Measurements from ENCODE around the gene SF3B2.

Gene SF3B2

GRCh38 chr11:66101066-66101464, 48.9 kb downstream of the SF3B2 start:
- Histone ChIP-seq H3K36me3 (ENCODE audit: control insufficient read depth in 4 of 4, insufficient read depth in 4 of 4, low read length in 3 of 4) (peaks cover 0 to 2% (median 0%) of the 10 kb centered on the region in 4 experiments), H3K4me3 (ENCODE audit: control insufficient read depth in 1 of 7, extremely low read depth in 1 of 7, insufficient read depth in 4 of 7, low read depth in 2 of 7, low read length in 6 of 7) (peak overlapping the region in 5 of 7 experiments; percentile 27 to 64 (median 50)), H3K4me1 (ENCODE audit: control extremely low read depth in 1 of 4, control insufficient read depth in 4 of 4, insufficient read depth in 4 of 4, low read length in 3 of 4) (peaks cover 8 to 23% (median 19%) of the 10 kb centered on the region in 4 experiments), H3K9me3 (ENCODE audit: control extremely low read depth in 1 of 5, control insufficient read depth in 4 of 5, insufficient read depth in 2 of 5, low read depth in 1 of 5, low read length in 4 of 5) (no peaks in the 10 kb centered on the region), H3K27me3 (replicated peaks in 2 of 5; ENCODE audit: control insufficient read depth in 4 of 5, insufficient read depth in 5 of 5, low read length in 4 of 5) (no peaks in the 10 kb centered on the region), H3K27ac (ENCODE audit: insufficient read depth in 1 of 2, low read depth in 1 of 2, low read length in 2 of 2, poor library complexity in 1 of 2, severe bottlenecking in 2 of 2) (peak overlapping the region; percentile 25 to 55)
- ChIA-PET POLR2A (no interaction called here), CTCF (interaction anchor here (0.7 to 1.4 kb wide), 5 partner anchors 13 to 56 kb away, joined by 3 to 6 read pairs (median 3); no protein-coding TSS in a partner anchor)
- no CpG with 5 or more reads among the region's 3 CpGs for WGBS (ENCODE audit: insufficient coverage)
- DNase-seq: no peak

GRCh38 chr11:66104057-66104638, 52.0 kb downstream of the SF3B2 start:
- ChIA-PET CTCF (interaction anchor here (1.3 kb wide), 1 partner anchor 12 kb away, joined by 5 read pairs; no protein-coding TSS in a partner anchor), POLR2A (no interaction called here)
- Histone ChIP-seq H3K9me3 (ENCODE audit: control extremely low read depth in 1 of 5, control insufficient read depth in 4 of 5, insufficient read depth in 2 of 5, low read depth in 1 of 5, low read length in 4 of 5) (no peaks in the 10 kb centered on the region), H3K27ac (ENCODE audit: insufficient read depth in 1 of 2, low read depth in 1 of 2, low read length in 2 of 2, poor library complexity in 1 of 2, severe bottlenecking in 2 of 2) (no peak overlapping the region), H3K36me3 (ENCODE audit: control insufficient read depth in 4 of 4, insufficient read depth in 4 of 4, low read length in 3 of 4) (peaks cover 0 to 3% (median 1%) of the 10 kb centered on the region in 4 experiments), H3K4me3 (ENCODE audit: control insufficient read depth in 1 of 7, extremely low read depth in 1 of 7, insufficient read depth in 4 of 7, low read depth in 2 of 7, low read length in 6 of 7) (no peak overlapping the region), H3K4me1 (ENCODE audit: control extremely low read depth in 1 of 4, control insufficient read depth in 4 of 4, insufficient read depth in 4 of 4, low read length in 3 of 4) (peaks cover 8 to 32% (median 28%) of the 10 kb centered on the region in 4 experiments), H3K27me3 (replicated peaks in 2 of 5; ENCODE audit: control insufficient read depth in 4 of 5, insufficient read depth in 5 of 5, low read length in 4 of 5) (no peaks in the 10 kb centered on the region)
- 85% methylated on average over 4 of the region's 4 CpGs for WGBS (ENCODE audit: insufficient coverage)
- DNase-seq: no peak

- H3K36me3 ChIP-seq (ENCODE audit: control insufficient read depth in 4 of 4, insufficient read depth in 4 of 4, low read length in 3 of 4): peaks cover 0 to 3% (median 1%) of the 10 kb centered on the region in 4 experiments
- H3K27me3 ChIP-seq (replicated peaks in 2 of 5; ENCODE audit: control insufficient read depth in 4 of 5, insufficient read depth in 5 of 5, low read length in 4 of 5): no peaks in the 10 kb centered on the region
- H3K4me3 ChIP-seq (ENCODE audit: control insufficient read depth in 1 of 7, extremely low read depth in 1 of 7, insufficient read depth in 4 of 7, low read depth in 2 of 7, low read length in 6 of 7): no peak overlapping the region
- H3K4me1 ChIP-seq (ENCODE audit: control extremely low read depth in 1 of 4, control insufficient read depth in 4 of 4, insufficient read depth in 4 of 4, low read length in 3 of 4): peaks cover 0 to 13% (median 11%) of the 10 kb centered on the region in 4 experiments
- ChIA-PET CTCF (interaction anchor here (1.0 to 1.4 kb wide), 4 partner anchors 9 to 38 kb away, joined by 3 to 5 read pairs (median 4); no protein-coding TSS in a partner anchor), POLR2A (no interaction called here)
- no peak for DNase-seq
- 38% methylated on average over 3 of the region's 4 CpGs for WGBS (ENCODE audit: insufficient coverage)
- H3K27ac ChIP-seq (ENCODE audit: insufficient read depth in 1 of 2, low read depth in 1 of 2, low read length in 2 of 2, poor library complexity in 1 of 2, severe bottlenecking in 2 of 2): no peak overlapping the region
- H3K9me3 ChIP-seq (ENCODE audit: control extremely low read depth in 1 of 5, control insufficient read depth in 4 of 5, insufficient read depth in 2 of 5, low read depth in 1 of 5, low read length in 4 of 5): no peaks in the 10 kb centered on the region
Observed at GRCh38 chr11:66106786-66107599, 54.8 kb downstream of the SF3B2 start.

DNA sequence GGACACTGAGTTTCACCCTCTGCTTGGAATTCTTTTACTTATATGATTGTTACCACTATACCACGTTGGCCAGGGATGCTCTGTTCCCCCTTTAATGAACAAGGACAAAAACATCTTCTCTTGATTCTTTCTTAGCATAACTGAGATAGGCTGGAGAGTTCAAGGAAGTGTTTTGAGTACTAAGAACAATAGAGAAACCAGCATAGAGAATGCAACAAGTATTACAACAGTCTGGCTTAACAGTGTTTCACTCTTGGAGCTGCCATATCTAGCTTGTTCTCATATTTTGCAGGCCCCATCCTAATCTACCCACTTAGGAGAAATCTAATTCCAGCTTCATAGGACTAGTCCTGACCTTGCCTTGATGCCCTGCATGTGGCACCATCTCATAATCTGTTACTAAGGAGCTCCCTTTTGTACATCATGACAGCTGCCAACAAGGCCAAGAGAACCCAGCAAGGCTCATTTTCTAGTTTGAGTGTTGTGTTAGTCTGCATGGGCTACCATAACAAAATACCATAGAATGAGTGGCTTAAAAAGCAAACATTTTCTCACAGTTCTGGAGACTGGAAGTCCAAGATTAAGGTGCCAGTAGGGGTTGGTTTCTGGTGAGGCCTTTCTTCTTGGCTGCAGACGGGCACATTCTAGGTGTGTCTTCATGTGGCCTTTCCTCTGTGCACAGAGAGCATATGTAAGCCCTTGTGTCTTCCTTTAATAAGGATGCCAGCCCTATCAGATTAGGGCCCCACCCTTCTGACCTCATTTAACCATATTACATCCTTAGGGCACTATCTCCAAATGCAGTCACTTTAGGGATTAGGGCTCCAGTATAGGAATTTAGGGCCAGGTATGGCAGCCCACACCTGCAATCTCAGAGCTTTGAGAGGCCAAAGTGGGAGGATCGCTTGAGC, 55.7 kb downstream of the SF3B2 start:
- WGBS (ENCODE audit: insufficient coverage): 100% methylated on average over 1 of the region's 3 CpGs
- CTCF ChIA-PET: interaction anchor here (0.6 to 1.6 kb wide), 7 partner anchors 8 to 42 kb away, joined by 3 to 6 read pairs (median 4); partner anchors contain the start of gene PACS1
- no peak for DNase-seq
- POLR2A ChIA-PET: no interaction called here
- H3K36me3 ChIP-seq (ENCODE audit: control insufficient read depth in 4 of 4, insufficient read depth in 4 of 4, low read length in 3 of 4): peaks cover 0 to 3% (median 1%) of the 10 kb centered on the region in 4 experiments
- no peaks in the 10 kb centered on the region for H3K9me3 ChIP-seq (ENCODE audit: control extremely low read depth in 1 of 5, control insufficient read depth in 4 of 5, insufficient read depth in 2 of 5, low read depth in 1 of 5, low read length in 4 of 5)
- no peaks in the 10 kb centered on the region for H3K27me3 ChIP-seq (replicated peaks in 2 of 5; ENCODE audit: control insufficient read depth in 4 of 5, insufficient read depth in 5 of 5, low read length in 4 of 5)
- H3K4me1 ChIP-seq (ENCODE audit: control extremely low read depth in 1 of 4, control insufficient read depth in 4 of 4, insufficient read depth in 4 of 4, low read length in 3 of 4): peaks cover 3 to 18% (median 15%) of the 10 kb centered on the region in 4 experiments
- no peak overlapping the region for H3K27ac ChIP-seq (ENCODE audit: insufficient read depth in 1 of 2, low read depth in 1 of 2, low read length in 2 of 2, poor library complexity in 1 of 2, severe bottlenecking in 2 of 2)
- H3K4me3 ChIP-seq (ENCODE audit: control insufficient read depth in 1 of 7, extremely low read depth in 1 of 7, insufficient read depth in 4 of 7, low read depth in 2 of 7, low read length in 6 of 7): no peak overlapping the region

DNA sequence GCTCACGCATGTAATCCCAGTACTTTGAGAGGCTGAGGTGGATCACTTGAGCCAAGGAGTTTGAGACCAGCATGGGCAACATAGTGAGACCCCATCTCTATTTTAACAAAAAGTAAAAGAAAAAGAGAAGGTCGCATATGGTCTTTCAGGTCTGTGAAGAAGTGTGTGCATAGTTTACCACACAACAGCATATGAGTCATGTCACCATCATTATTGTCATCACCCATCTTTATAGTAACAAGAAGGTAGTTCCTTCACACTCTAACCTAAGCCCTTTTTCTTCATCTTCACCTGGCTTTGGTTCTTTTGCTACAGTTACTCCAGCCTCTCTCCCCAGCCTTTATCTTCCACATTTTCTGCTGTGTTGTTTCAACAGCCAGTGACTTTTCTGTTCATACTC, 57.1 kb downstream of the SF3B2 start:
- CTCF ChIA-PET: interaction anchor here (1.2 to 1.6 kb wide), 2 partner anchors 40 kb away, joined by 5 to 6 read pairs; partner anchors contain the start of gene PACS1
- WGBS (ENCODE audit: insufficient coverage): 100% methylated on average over 1 of the region's 2 CpGs
- H3K27me3 ChIP-seq (replicated peaks in 2 of 5; ENCODE audit: control insufficient read depth in 4 of 5, insufficient read depth in 5 of 5, low read length in 4 of 5): no peaks in the 10 kb centered on the region
- H3K36me3 ChIP-seq (ENCODE audit: control insufficient read depth in 4 of 4, insufficient read depth in 4 of 4, low read length in 3 of 4): peaks cover 0 to 3% (median 1%) of the 10 kb centered on the region in 4 experiments
- peaks cover 14 to 30% (median 23%) of the 10 kb centered on the region in 4 experiments for H3K4me1 ChIP-seq (ENCODE audit: control extremely low read depth in 1 of 4, control insufficient read depth in 4 of 4, insufficient read depth in 4 of 4, low read length in 3 of 4)
- POLR2A ChIA-PET: no interaction called here
- no peak overlapping the region for H3K4me3 ChIP-seq (ENCODE audit: control insufficient read depth in 1 of 7, extremely low read depth in 1 of 7, insufficient read depth in 4 of 7, low read depth in 2 of 7, low read length in 6 of 7)
- H3K9me3 ChIP-seq (ENCODE audit: control extremely low read depth in 1 of 5, control insufficient read depth in 4 of 5, insufficient read depth in 2 of 5, low read depth in 1 of 5, low read length in 4 of 5): no peaks in the 10 kb centered on the region
- H3K27ac ChIP-seq (ENCODE audit: insufficient read depth in 1 of 2, low read depth in 1 of 2, low read length in 2 of 2, poor library complexity in 1 of 2, severe bottlenecking in 2 of 2): no peak overlapping the region
- no peak for DNase-seq

GRCh38 chr11:66111158-66111557, 59.0 kb downstream of the SF3B2 start:
- Histone ChIP-seq H3K9me3 (ENCODE audit: control extremely low read depth in 1 of 5, control insufficient read depth in 4 of 5, insufficient read depth in 2 of 5, low read depth in 1 of 5, low read length in 4 of 5) (no peaks in the 10 kb centered on the region), H3K4me3 (ENCODE audit: control insufficient read depth in 1 of 7, extremely low read depth in 1 of 7, insufficient read depth in 4 of 7, low read depth in 2 of 7, low read length in 6 of 7) (no peak overlapping the region), H3K36me3 (ENCODE audit: control insufficient read depth in 4 of 4, insufficient read depth in 4 of 4, low read length in 3 of 4) (peaks cover 0 to 3% (median 1%) of the 10 kb centered on the region in 4 experiments), H3K27me3 (replicated peaks in 2 of 5; ENCODE audit: control insufficient read depth in 4 of 5, insufficient read depth in 5 of 5, low read length in 4 of 5) (no peaks in the 10 kb centered on the region), H3K4me1 (ENCODE audit: control extremely low read depth in 1 of 4, control insufficient read depth in 4 of 4, insufficient read depth in 4 of 4, low read length in 3 of 4) (peaks cover 30 to 46% (median 39%) of the 10 kb centered on the region in 4 experiments), H3K27ac (ENCODE audit: insufficient read depth in 1 of 2, low read depth in 1 of 2, low read length in 2 of 2, poor library complexity in 1 of 2, severe bottlenecking in 2 of 2) (no peak overlapping the region)
- ChIA-PET POLR2A (no interaction called here), CTCF (interaction anchor here (1.2 to 1.7 kb wide), 3 partner anchors 19 to 51 kb away, joined by 3 to 5 read pairs (median 3); no protein-coding TSS in a partner anchor)
- 69% methylated on average over 2 of the region's 3 CpGs for WGBS (ENCODE audit: insufficient coverage)
- DNase-seq: peak in 1 of 3 donors; percentile 19

Measured in common myeloid progenitor, CD34-positive (primary cell).